ENCODE data around the gene GSTCD. TPM values are rescaled to one million over a fixed set of nuclear protein-coding genes. Genes with fewer than 3 reads are reported as not detected.
A peak's percentile ranks its signal among the peaks of the same experiment; 100 is the strongest.
"Not testable (repeated sequence)": the region's sequence is repeated elsewhere in the genome, so short reads cannot be mapped to it uniquely, and the experiment has no call there.

The GSTCD gene
- polyA plus RNA-seq, 3 donors: 14.6 to 20.0 (median 19.9) TPM

GRCh38 chr4:105786748-105787147 lies 78.2 kb downstream of the GSTCD start:
- DNase-seq: no peak

- no peak for DNase-seq
Measured at GRCh38 chr4:105797225-105797624, 88.6 kb downstream of the GSTCD start.

- no peak for DNase-seq
Measured at GRCh38 chr4:105805501-105806120, 97.0 kb downstream of the GSTCD start.

- no peak for DNase-seq
Measured at GRCh38 chr4:105807496-105807895, 98.9 kb downstream of the GSTCD start.

GRCh38 chr4:105808030-105808749 lies 99.6 kb downstream of the GSTCD start:
- no peak for DNase-seq

GRCh38 chr4:105808750-105809041 lies 100.1 kb downstream of the GSTCD start:
- peak; percentile 0 for DNase-seq

- DNase-seq: no peak
Measured at GRCh38 chr4:105815701-105816100, 107.1 kb downstream of the GSTCD start.

GRCh38 chr4:105822061-105822460 lies 113.5 kb downstream of the GSTCD start:
- no peak for DNase-seq

- DNase-seq: no peak
Measured at GRCh38 chr4:105828074-105828473, 119.5 kb downstream of the GSTCD start.

GRCh38 chr4:105831189-105831588 lies 122.6 kb downstream of the GSTCD start:
- no peak for DNase-seq

- no peak for DNase-seq
Measured at GRCh38 chr4:105835177-105835576, 126.6 kb downstream of the GSTCD start.

- DNase-seq: no peak
Measured at GRCh38 chr4:105836537-105836936, 128.0 kb downstream of the GSTCD start.

GRCh38 chr4:105837037-105837436 lies 128.5 kb downstream of the GSTCD start:
- DNase-seq: no peak

- DNase-seq: no peak
Measured at GRCh38 chr4:105838082-105838481, 129.5 kb downstream of the GSTCD start.

GRCh38 chr4:105840426-105841174 lies 132.0 kb downstream of the GSTCD start:
- DNase-seq: no peak

GRCh38 chr4:105843941-105844340 lies 135.4 kb downstream of the GSTCD start:
- DNase-seq: no peak

GRCh38 chr4:105845559-105845958 lies 137.0 kb downstream of the GSTCD start:
- no peak for DNase-seq

GRCh38 chr4:105848359-105848758 lies 139.8 kb downstream of the GSTCD start:
- DNase-seq: not testable (repeated sequence)

- DNase-seq: no peak
Measured at GRCh38 chr4:105851196-105851595, 142.6 kb downstream of the GSTCD start.

GRCh38 chr4:105852230-105852629 lies 143.6 kb downstream of the GSTCD start:
- DNase-seq: not testable (repeated sequence)

- DNase-seq: no peak
Measured at GRCh38 chr4:105858466-105859040, 150.0 kb downstream of the GSTCD start.

- no peak for DNase-seq
Measured at GRCh38 chr4:105859233-105859632, 150.6 kb downstream of the GSTCD start.

GRCh38 chr4:105870963-105871362 lies 162.4 kb downstream of the GSTCD start:
- DNase-seq: no peak

Measured in renal pelvis (tissue), 4 donors.